Effector memory CD4-positive, alpha-beta T cell (primary cell): Measurements from ENCODE around the gene HECW1.

Experiments
- DNase-seq, 3 donors: peaks; one replicate each; pipeline ENCODE4 v3.0.0-alpha.2; 2020
- H3K27ac ChIP-seq: 2 replicates; pipeline ENCODE4 v1.7.0; 2013; ENCODE audit warnings: mild to moderate bottlenecking, low read length, moderate library complexity; ENCODE audit not compliant: insufficient read depth, poor library complexity, severe bottlenecking
- H3K27me3 ChIP-seq: replicated peaks from 2 replicates; pipeline ENCODE4 v1.7.0; 2013; ENCODE audit warnings: mild to moderate bottlenecking, low read length; ENCODE audit not compliant: insufficient read depth, control insufficient read depth, poor library complexity, severe bottlenecking
- H3K36me3 ChIP-seq: 2 replicates; pipeline ENCODE4 v1.7.0; 2013; ENCODE audit warnings: mild to moderate bottlenecking, low read length, moderate library complexity; ENCODE audit not compliant: control insufficient read depth, insufficient read depth
- H3K4me1 ChIP-seq: 2 replicates; pipeline ENCODE4 v1.7.0; 2013; ENCODE audit warnings: low read length, mild to moderate bottlenecking; ENCODE audit not compliant: control insufficient read depth, insufficient read depth, poor library complexity, severe bottlenecking
- H3K4me3 ChIP-seq: 2 replicates; pipeline ENCODE4 v1.7.0; 2013; ENCODE audit warnings: low read length, low read depth, mild to moderate bottlenecking; ENCODE audit not compliant: insufficient read depth, poor library complexity, severe bottlenecking
- H3K9me3 ChIP-seq: 2 replicates; pipeline ENCODE4 v1.7.0; 2013; ENCODE audit warnings: mild to moderate bottlenecking, low read length, moderate library complexity; ENCODE audit not compliant: control insufficient read depth

Gene HECW1

DNA sequence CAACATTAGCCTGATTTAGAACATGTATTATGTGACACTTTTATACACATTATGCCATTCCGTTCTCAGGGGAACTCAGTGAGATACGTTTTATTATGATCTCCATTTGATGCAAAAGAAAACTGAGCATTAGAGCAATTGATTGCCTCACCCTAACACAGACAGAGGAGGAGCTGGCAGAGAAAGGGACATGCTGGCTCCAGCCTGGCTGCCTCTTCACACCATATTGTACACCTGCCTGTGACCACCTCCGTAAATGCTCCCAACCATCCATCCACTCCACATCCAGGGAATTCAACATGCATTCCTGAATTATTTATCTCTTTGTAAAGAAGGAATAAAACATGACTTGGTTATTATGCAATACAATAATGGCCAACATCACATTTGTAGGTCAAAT lies 275.5 kb downstream of the HECW1 start:
- H3K27ac ChIP-seq: no peak overlapping the region
- H3K9me3 ChIP-seq: no peaks in the 10 kb centered on the region
- no peaks in the 10 kb centered on the region for H3K27me3 ChIP-seq
- H3K4me3 ChIP-seq: no peak overlapping the region
- no peaks in the 10 kb centered on the region for H3K4me1 ChIP-seq
- no peak for DNase-seq
- no peaks in the 10 kb centered on the region for H3K36me3 ChIP-seq

DNA sequence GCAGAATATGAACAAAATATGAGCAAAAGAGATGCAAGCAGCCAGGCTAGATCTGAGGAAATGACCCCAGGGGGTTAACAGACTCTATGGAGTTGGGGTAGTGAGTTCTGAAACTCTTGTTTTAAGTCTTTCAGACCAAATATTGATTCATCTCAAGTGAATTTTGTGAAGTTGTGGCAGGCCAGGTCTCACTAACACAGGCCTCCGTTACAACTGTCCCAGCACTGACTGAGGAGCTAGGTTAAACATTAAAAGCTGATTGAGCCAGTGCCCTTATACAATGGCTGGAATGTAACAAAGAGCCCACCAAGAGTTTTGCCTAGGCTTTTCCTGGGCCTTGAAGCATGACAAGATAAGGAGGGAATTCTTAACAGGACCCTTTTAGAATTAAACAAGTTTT lies 278.1 kb downstream of the HECW1 start:
- no peaks in the 10 kb centered on the region for H3K36me3 ChIP-seq
- H3K27me3 ChIP-seq: no peaks in the 10 kb centered on the region
- H3K27ac ChIP-seq: no peak overlapping the region

DNA sequence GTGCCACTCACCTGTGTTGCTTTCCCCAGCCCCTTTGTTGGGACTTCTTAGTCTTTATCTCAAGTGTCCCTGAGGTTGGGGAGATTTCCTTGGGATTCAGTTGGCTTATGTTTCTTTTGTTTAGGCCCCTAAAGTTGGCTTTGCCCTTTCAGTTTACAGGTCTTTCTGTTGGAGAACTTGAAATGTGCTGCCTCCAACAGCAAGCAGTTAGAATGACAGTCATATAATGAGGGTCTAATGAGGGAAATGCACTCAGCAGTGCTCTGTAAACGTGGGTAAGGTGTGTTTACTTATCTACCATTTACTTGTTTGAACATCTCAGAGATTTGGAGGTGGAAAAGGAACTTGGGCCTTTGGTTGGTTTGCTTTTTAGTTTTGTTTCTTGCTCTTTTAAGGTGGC lies 279.1 kb downstream of the HECW1 start:
- Histone ChIP-seq H3K36me3 (no peaks in the 10 kb centered on the region), H3K4me1 (no peaks in the 10 kb centered on the region), H3K9me3 (no peaks in the 10 kb centered on the region), H3K27me3 (no peaks in the 10 kb centered on the region), H3K27ac (no peak overlapping the region), H3K4me3 (no peak overlapping the region)
- no peak for DNase-seq

More for the DNA sequence above, 278.1 kb downstream of the HECW1 start:
- no peak for DNase-seq
- H3K4me3 ChIP-seq: no peak overlapping the region
- H3K4me1 ChIP-seq: no peaks in the 10 kb centered on the region
- no peaks in the 10 kb centered on the region for H3K9me3 ChIP-seq

DNA sequence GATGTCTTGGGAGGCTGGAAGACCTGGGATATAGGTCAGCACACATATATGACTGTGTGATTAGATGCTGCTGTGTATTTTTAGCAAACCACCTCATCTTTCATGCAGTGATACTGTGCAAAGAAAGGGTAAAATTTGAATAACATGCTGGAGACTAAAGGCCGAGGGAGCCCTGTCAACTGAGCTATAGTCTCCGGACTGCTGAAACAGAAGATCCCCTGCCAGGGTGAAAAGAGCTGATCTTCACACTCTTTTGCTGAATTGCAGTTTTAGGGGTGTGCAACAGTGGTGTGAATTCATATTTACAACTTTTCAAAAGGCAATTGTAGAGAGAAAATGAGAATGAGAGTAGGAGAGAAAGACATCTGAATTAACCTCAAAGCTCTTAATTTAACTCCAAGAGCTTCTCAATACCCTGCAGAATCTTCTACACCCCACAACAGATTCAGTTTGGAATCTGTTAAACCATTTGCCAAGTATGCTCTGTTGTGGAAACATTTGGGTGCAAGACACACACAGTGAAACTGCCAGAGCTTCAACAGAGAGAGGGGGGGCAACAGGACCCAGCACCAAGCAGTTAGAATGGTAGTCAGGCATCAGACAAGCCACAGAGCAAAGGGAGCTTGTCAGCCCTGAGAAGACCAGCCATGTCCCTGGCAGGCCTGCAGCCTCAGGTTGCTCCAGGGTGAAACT lies 280.3 kb downstream of the HECW1 start:
- no peaks in the 10 kb centered on the region for H3K9me3 ChIP-seq
- H3K4me1 ChIP-seq: no peaks in the 10 kb centered on the region
- no peaks in the 10 kb centered on the region for H3K27me3 ChIP-seq
- no peak for DNase-seq
- no peak overlapping the region for H3K4me3 ChIP-seq
- H3K27ac ChIP-seq: no peak overlapping the region
- H3K36me3 ChIP-seq: no peaks in the 10 kb centered on the region

DNA sequence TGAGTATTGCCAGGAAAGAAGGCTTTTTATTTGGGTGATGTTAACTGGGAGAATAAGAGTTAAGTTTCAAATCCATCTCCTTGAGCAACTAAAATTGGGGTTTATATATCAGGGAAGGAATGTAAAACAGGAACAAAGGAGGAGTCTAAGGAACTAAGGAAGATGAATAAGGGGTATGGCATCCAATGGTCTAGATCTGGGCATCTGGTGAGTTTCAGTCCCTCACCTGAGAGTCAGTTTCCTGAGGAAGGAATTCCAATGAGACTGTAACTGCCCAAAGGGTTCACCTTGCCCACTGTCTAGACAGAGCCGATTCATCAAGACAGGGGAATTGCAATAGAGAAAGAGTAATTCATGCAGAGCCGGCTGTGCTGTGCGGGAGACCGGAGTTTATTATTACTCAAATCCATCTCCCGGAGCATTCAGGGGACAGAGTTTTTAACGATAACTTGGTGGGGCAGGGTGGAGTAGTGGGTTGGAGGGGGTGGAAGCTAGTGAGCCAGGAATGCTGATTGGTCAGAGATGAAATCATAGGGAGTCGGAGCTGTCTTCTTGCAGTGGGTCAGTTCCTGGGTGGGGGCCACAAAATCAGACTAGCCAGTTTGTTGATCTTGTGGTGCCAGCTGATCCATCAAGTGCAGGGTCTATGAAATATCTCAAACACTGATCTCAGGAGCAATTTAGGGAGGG lies 282.1 kb downstream of the HECW1 start:
- Histone ChIP-seq H3K4me3 (no peak overlapping the region), H3K4me1 (no peaks in the 10 kb centered on the region), H3K36me3 (no peaks in the 10 kb centered on the region), H3K27me3 (no peaks in the 10 kb centered on the region), H3K27ac (no peak overlapping the region), H3K9me3 (no peaks in the 10 kb centered on the region)
- DNase-seq: no peak

DNA sequence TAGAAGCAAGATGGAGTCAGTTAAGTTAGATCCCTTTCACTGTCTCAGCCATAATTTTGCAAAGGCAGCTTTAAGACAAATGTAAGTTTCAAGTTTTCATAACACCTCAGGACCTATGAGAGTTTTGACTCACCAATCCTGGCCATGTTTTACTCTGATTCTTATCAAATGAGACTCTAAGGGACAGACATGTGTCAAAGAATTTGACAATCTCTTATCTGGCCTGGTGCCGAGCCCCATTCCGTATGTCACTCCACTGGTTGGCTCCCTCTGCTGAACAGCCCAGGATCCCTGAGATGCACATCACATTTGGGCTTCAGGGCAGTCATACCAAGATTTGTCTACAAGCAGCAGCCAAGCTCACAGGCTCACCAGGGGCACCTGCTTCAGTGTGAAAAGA lies 282.9 kb downstream of the HECW1 start:
- no peaks in the 10 kb centered on the region for H3K36me3 ChIP-seq
- no peaks in the 10 kb centered on the region for H3K27me3 ChIP-seq
- no peaks in the 10 kb centered on the region for H3K9me3 ChIP-seq
- DNase-seq: no peak
- H3K4me1 ChIP-seq: no peaks in the 10 kb centered on the region
- no peak overlapping the region for H3K27ac ChIP-seq
- H3K4me3 ChIP-seq: no peak overlapping the region

DNA sequence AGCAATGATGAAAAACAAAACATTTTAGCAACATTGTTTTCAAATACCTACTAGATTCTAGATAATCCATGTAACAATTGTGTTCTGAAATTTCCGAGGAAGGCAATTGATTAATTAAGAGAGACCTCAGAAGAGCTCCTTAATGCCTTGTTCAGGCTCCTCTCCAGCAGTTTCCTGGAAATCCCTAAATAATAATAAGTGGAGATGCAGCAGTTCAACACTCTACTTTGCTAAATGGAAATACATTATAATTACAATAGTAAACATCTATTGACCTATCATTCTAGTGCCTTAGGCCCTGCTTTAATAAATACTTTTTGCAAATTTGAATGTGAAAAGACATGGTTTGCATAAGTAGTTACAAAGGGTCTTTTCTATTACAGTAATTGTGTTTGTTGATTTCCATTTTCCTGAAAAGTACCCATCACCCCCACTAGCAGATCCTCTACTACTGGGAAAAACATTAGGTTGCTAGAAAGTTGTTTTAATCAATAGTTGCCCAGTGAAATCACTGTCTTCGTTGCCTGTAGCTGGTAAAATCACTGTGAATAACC lies 283.8 kb downstream of the HECW1 start:
- Histone ChIP-seq H3K27me3 (no peaks in the 10 kb centered on the region), H3K4me3 (no peak overlapping the region), H3K4me1 (no peaks in the 10 kb centered on the region), H3K9me3 (no peaks in the 10 kb centered on the region), H3K27ac (no peak overlapping the region), H3K36me3 (no peaks in the 10 kb centered on the region)
- DNase-seq: no peak

DNA sequence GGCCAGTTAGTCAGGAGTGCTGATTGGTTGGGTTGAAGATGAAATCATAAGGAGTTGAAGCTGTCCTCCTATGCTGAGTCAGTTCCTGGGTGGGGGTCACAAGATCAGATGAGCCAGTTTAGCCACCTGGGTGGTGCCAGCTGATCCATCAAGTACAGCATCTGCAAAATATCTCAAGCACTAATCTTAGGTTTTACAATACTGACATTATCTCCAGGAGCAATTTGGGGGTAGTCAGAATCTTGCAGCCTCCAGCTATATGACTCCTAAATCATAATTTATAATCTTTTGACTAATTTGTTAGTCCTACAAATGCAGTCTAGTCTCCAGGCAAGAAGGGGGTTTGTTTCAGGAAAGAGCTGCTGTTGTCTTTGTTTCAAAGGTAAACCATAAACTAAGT lies 286.4 kb downstream of the HECW1 start:
- Histone ChIP-seq H3K9me3 (no peaks in the 10 kb centered on the region), H3K27me3 (no peaks in the 10 kb centered on the region), H3K4me3 (no peak overlapping the region), H3K36me3 (no peaks in the 10 kb centered on the region), H3K27ac (no peak overlapping the region), H3K4me1 (no peaks in the 10 kb centered on the region)
- no peak for DNase-seq

DNA sequence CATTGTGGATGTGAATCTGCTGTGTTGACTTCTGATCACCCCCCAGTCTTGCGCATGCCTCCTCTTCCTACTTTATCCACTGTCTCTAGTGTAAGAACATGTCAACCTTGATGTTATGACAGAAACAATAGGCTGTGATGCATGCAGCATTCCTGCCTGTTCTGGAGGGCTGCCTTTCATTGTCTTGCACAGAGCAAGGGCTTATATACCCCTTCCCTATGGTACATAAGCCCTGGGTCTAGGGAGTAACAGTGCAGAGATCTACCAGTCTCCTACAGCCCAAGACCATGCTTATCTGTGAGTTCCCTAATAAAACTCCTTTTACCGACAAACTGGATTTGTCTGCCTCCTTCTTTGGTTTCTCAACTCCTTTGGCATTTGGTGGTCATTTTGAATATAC lies 293.5 kb downstream of the HECW1 start:
- Histone ChIP-seq H3K9me3 (no peaks in the 10 kb centered on the region), H3K27ac (no peak overlapping the region), H3K27me3 (no peaks in the 10 kb centered on the region), H3K4me3 (no peak overlapping the region), H3K36me3 (no peaks in the 10 kb centered on the region), H3K4me1 (no peaks in the 10 kb centered on the region)
- DNase-seq: no peak

DNA sequence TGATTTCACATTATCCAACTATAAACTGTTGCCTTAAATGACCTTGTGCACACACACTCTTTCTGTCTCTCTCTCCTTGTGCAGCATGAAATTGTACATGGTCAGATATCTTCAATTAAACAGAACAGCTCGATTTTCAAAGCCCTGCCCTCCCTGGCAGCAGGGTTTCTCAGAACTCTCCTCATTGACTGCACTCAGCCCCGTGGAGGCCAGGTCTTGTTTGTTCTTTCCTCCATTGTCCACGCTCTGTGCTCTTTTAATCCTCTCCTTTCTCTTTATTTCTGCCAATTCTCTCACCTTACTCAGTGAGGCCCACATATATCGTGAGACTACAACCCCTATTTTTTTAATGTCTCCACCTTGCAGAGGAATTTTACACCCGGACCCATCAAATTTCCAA lies 294.5 kb downstream of the HECW1 start:
- Histone ChIP-seq H3K4me3 (no peak overlapping the region), H3K36me3 (no peaks in the 10 kb centered on the region), H3K27ac (no peak overlapping the region), H3K27me3 (no peaks in the 10 kb centered on the region), H3K4me1 (no peaks in the 10 kb centered on the region), H3K9me3 (no peaks in the 10 kb centered on the region)
- DNase-seq: no peak
